Vagina (tissue), 2 donors: ENCODE data around the gene STX16.

Source experiments
- POLR2A ChIP-seq, 2 donors: fragments of 450-650 bp; IDR thresholded peaks; one replicate each; pipeline ENCODE4 v1.6.1; 2017; ENCODE audit warnings: antibody characterized with exemption in 2 of 2, mild to moderate bottlenecking in 2 of 2, moderate library complexity in 2 of 2
- POLR2AphosphoS5 ChIP-seq, 2 donors: sonication (generic); formaldehyde crosslinking; IDR thresholded peaks; one replicate each; pipeline ENCODE4 v1.9.0; 2017; ENCODE audit warnings: antibody characterized with exemption in 2 of 2, mild to moderate bottlenecking in 2 of 2, low read depth in 1 of 2; ENCODE audit not compliant: insufficient read depth in 1 of 2
- TF ChIP-seq, protein P1 (sequence below), 3 experiments: fragments of 450-650 bp in 2 of 3; fragments of 200-600 bp in 1 of 3; sonication (generic) in 1 of 3; IDR thresholded peaks; one replicate each; pipeline ENCODE4 v1.5.1; 2017 to 2019; ENCODE audit warnings: antibody characterized with exemption in 3 of 3, mild to moderate bottlenecking in 2 of 3, moderate library complexity in 2 of 3

DNA sequence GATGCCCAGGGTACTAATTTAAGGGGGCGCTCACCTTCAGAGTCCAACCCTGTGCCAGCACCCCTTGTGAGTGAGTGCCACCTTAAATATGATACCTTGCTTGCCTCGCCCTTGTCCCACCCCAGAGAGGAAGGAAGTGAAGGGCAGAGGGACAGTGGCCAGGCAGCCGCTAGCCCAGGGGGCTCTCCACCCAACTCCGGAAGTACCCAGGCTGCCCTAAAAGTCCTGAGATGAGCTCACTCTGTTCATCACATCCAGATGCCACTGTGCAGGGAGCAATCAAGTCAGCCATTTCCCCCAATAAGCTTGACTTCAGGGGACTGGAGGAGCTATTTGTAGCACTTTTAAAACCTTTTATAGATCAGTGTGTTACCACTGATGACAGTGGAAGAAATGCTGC lies 25.0 kb upstream of the STX16 start:
- TF ChIP-seq POLR2AphosphoS5 (IDR thresholded peaks at IDR 0.05; ENCODE audit: insufficient read depth in 1 of 2, low read depth in 1 of 2): no peak
- TF ChIP-seq POLR2A (IDR thresholded peaks at IDR 0.05): no peak
- TF ChIP-seq, protein P1, sequence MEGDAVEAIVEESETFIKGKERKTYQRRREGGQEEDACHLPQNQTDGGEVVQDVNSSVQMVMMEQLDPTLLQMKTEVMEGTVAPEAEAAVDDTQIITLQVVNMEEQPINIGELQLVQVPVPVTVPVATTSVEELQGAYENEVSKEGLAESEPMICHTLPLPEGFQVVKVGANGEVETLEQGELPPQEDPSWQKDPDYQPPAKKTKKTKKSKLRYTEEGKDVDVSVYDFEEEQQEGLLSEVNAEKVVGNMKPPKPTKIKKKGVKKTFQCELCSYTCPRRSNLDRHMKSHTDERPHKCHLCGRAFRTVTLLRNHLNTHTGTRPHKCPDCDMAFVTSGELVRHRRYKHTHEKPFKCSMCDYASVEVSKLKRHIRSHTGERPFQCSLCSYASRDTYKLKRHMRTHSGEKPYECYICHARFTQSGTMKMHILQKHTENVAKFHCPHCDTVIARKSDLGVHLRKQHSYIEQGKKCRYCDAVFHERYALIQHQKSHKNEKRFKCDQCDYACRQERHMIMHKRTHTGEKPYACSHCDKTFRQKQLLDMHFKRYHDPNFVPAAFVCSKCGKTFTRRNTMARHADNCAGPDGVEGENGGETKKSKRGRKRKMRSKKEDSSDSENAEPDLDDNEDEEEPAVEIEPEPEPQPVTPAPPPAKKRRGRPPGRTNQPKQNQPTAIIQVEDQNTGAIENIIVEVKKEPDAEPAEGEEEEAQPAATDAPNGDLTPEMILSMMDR (IDR thresholded peaks at IDR 0.05): no peak
